ENCODE measurements around the gene LRTM2. TPM values are rescaled to one million over a fixed set of nuclear protein-coding genes. Genes with fewer than 3 reads are reported as not detected.

Gene LRTM2
- total RNA-seq, 4 donors from 2014 or later = not detected

DNA sequence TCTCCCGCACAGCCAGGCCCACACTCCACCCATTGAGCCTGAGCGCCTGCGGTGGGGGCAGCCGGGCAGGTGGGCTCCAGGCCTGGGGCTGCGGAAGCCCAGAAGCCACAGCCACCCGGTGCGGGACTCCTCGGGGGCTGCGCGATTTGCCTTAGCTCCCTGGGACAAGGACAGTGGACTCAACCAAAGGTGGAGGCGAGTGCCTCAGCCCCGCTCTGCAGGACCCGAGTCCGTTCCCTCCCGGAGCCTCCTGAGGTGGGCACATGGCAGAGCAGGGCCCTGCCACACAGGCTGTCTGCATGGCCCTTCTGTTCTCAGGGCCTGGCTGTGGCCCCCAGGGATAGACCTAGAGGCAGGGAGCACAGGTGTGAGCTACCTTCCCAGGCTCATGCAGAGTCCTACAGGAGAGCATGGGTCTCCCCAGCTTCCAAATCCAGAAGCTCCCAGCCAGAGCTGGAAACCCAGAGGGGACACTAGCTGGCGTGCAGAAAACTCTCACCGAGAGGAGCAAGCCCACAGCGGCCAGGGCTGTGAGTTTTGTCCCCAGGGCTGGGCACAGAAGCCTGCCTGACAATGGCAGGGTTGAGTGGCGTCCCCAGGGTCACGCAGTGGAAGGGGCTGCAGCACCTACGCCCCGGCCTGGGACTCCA is 22.2 kb upstream of the LRTM2 start:
- H3K27ac ChIP-seq = no peak overlapping the region
- no peak for DNase-seq
- intact Hi-C loops (cut with DNase I) = loop anchor here (2.0 kb wide), 1 partner anchor 143 kb away; no protein-coding TSS in a partner anchor
- no peaks in the 10 kb centered on the region for H3K36me3 ChIP-seq
- 94% methylated on average over 16 of the region's 22 CpGs; no CpG with 5 or more reads in 1 of the 2 donors for WGBS, 2 donors
- H3K9me3 ChIP-seq = no peaks in the 10 kb centered on the region
- H3K4me1 ChIP-seq = peaks cover 12 to 28% of the 10 kb centered on the region in 2 donors
- H3K27me3 ChIP-seq = no peaks in the 10 kb centered on the region
- TF ChIP-seq, protein P1, sequence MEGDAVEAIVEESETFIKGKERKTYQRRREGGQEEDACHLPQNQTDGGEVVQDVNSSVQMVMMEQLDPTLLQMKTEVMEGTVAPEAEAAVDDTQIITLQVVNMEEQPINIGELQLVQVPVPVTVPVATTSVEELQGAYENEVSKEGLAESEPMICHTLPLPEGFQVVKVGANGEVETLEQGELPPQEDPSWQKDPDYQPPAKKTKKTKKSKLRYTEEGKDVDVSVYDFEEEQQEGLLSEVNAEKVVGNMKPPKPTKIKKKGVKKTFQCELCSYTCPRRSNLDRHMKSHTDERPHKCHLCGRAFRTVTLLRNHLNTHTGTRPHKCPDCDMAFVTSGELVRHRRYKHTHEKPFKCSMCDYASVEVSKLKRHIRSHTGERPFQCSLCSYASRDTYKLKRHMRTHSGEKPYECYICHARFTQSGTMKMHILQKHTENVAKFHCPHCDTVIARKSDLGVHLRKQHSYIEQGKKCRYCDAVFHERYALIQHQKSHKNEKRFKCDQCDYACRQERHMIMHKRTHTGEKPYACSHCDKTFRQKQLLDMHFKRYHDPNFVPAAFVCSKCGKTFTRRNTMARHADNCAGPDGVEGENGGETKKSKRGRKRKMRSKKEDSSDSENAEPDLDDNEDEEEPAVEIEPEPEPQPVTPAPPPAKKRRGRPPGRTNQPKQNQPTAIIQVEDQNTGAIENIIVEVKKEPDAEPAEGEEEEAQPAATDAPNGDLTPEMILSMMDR (IDR thresholded peaks at IDR 0.05) = no peak
- no peak for TF ChIP-seq POLR2A (IDR thresholded peaks at IDR 0.05)
- H3K4me3 ChIP-seq (replicated peaks in 1 of 3) = no peak overlapping the region

DNA sequence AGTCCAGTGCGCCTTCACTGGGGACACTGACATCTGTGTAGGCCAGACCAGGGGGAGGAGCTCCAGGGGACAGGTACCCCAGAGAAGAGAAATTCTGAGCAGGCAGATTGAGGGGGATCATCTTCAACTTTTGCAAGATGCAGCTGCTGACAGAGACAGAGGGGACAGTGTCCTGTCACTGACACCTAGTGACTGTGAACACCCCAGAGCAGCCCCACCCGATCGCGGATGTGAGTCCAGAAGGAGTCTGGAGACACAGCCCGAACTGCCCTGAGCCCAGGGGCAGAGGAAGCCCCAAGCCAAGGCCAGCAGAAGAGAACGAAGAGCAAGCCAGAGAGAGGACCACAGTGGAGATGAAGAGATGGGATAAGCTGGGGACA is 21.7 kb upstream of the LRTM2 start:
- no peak overlapping the region for H3K27ac ChIP-seq

DNA sequence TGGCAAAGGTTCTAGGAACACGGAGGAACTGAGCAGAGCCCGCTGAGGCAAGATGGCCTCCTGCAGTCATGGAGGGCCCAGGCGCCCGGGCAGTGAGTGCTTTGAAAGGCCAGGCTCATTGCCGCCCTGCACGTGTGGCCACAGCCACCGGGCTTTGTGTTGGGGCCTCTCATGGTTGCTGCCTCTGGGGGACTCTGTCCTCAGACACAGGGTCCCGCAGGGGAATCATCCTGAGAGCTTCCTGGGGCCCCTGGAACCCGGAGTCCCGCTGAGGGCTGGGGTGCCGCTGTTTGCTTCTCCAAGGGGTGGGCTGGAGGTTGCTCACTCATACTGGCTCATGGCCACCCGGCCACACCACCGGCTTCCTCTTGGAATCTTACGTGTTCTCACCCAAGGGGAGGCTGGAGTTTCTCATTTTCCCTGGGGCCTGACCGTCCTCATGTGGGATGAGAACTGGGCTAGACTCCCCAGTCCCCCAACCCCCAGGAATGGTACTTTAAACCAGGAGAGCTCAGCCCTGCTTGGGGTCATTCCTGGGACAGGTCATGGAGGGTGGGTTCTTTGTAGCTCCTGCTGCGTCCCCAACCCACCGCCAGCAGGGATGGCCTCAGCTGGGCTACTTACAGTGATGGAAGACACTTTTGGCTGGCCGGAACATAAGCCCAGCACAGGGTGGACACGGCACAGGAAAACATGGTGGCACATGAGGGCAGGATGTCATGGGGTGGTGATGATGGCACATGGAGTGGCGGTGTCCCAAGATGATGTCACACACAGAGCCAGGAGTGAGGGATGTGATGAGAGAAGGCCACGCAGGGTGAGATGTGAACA is 21.1 kb upstream of the LRTM2 start:
- Histone ChIP-seq H3K9me3 (no peaks in the 10 kb centered on the region), H3K4me3 (replicated peaks in 1 of 3) (no peak overlapping the region), H3K36me3 (no peaks in the 10 kb centered on the region), H3K27ac (no peak overlapping the region), H3K27me3 (no peaks in the 10 kb centered on the region), H3K4me1 (peaks cover 12 to 21% of the 10 kb centered on the region in 2 donors)
- WGBS, 2 donors = 89 to 96% methylated on average over 8 to 18 of the region's 21 CpGs
- no peak for DNase-seq
- intact Hi-C loops (cut with DNase I) = no loop called here
- TF ChIP-seq, protein P1 (IDR thresholded peaks at IDR 0.05) = no peak
- TF ChIP-seq POLR2A (IDR thresholded peaks at IDR 0.05) = no peak

More for the DNA sequence above, 21.7 kb upstream of the LRTM2 start:
- Histone ChIP-seq H3K36me3 (no peaks in the 10 kb centered on the region), H3K27me3 (no peaks in the 10 kb centered on the region), H3K4me3 (replicated peaks in 1 of 3) (no peak overlapping the region), H3K9me3 (no peaks in the 10 kb centered on the region), H3K4me1 (peaks cover 12 to 28% of the 10 kb centered on the region in 2 donors)
- no peak for DNase-seq
- WGBS, 2 donors = 89 to 97% methylated on average over 4 to 6 of the region's 6 CpGs
- no peak for TF ChIP-seq POLR2A (IDR thresholded peaks at IDR 0.05)
- TF ChIP-seq, protein P1 (IDR thresholded peaks at IDR 0.05) = no peak
- intact Hi-C loops (cut with DNase I) = no loop called here

GRCh38 chr12:1799882-1800400 is 20.4 kb upstream of the LRTM2 start:
- no peak for DNase-seq
- intact Hi-C loops (cut with DNase I) = loop anchor here (10.0 kb wide), 1 partner anchor 235 kb away; no protein-coding TSS in a partner anchor
- 82 to 88% methylated on average over 8 to 9 of the region's 12 CpGs for WGBS, 2 donors
- Histone ChIP-seq H3K4me1 (peaks cover 12 to 20% of the 10 kb centered on the region in 2 donors), H3K27me3 (no peaks in the 10 kb centered on the region), H3K4me3 (replicated peaks in 1 of 3) (no peak overlapping the region), H3K27ac (no peak overlapping the region), H3K9me3 (no peaks in the 10 kb centered on the region), H3K36me3 (no peaks in the 10 kb centered on the region)
- no peak for TF ChIP-seq POLR2A (IDR thresholded peaks at IDR 0.05)
- TF ChIP-seq, protein P1 (IDR thresholded peaks at IDR 0.05) = no peak
